Measurements from ENCODE around the gene CUTA.

- TF ChIP-seq POLR2A (IDR thresholded peaks at IDR 0.05; ENCODE audit: low read depth, low read length) (no peak), POLR2AphosphoS5 (IDR thresholded peaks at IDR 0.05; ENCODE audit: low read depth, low read length) (no peak)
Measured at GRCh38 chr6:33375143-33375671, 42.7 kb downstream of the CUTA start.
